ENCODE measurements around the gene ZBED5.
"Not testable (repeated sequence)": the region's sequence is repeated elsewhere in the genome, so short reads cannot be mapped to it uniquely, and the experiment has no call there.

Gene ZBED5

DNA sequence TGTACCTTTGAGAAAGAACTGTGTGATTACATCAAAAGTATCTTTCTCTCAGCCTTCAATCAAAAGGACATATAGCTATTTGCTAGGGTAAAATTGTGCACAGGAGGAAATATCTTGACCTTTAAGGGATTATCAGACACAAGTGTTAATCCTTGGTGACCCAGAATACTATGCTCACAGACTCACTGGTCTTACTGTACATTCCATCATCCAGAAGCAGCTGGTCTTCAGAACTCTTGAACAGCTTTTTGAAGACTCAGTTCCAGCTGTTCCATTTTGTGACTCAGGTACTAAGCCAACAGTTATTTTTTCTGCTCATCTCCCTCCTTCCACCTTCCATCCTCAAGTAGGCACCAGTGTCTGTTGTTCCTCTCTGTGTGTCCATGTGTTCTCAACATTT lies 19.8 kb downstream of the ZBED5 start:
- DNase-seq (ENCODE audit: low read depth) = no peak

DNA sequence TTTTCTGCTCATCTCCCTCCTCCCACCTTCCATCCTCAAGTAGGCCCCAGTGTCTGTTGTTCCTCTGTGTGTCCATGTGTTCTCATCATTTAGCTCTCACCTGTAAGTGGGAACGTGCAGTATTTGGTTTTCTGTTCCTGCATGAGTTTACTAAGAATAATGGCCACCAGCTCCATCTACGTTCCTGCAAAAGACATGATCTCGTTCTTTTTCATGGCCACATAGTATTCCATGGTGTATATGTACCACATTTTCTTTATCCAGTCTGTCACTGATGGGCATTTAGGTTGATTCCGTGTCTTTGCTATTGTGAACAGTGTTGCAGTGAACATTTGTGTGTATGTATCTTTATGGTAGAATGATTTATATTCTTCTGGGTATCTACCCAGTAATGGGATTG lies 21.0 kb downstream of the ZBED5 start:
- not testable (repeated sequence) for DNase-seq (ENCODE audit: low read depth)

DNA sequence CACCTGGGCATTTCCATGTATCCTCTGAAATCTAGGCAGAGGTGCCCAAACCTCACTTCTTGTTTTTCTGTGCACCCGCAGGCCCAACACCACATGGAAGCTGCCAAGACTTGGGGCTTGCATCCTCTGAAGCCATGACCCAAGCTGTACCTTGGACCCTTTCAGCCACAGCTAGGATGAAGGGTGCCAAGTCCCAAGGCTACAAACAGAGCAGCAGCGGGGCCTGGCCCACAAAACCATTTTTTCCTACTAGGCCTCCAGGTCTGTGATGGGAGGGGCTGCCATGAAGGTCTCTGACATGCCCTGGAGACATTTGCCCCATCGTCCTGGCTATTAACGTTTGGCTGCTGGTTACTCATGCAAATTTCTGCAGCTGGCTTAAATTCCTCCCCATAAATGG lies 28.7 kb downstream of the ZBED5 start:
- DNase-seq (ENCODE audit: low read depth) = no peak

DNA sequence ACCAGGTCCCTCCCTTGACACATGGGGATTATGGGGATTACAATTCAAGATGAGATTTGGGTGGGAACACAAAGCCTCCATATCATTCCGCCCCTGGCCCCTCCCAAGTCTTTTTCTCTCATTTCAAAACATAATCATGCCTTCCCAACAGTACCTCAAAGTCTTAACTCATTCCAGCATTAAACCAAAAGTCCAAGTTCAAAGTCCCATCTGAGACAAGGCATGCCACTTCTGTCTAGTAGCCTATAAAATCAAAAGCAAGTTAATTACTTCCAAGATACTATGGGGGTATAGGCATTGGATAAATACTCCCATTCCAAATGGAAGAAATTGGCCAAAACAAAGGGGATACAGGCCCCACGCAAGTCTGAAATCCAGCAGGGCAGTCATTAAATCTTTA lies 29.5 kb downstream of the ZBED5 start:
- DNase-seq (ENCODE audit: low read depth) = no peak

DNA sequence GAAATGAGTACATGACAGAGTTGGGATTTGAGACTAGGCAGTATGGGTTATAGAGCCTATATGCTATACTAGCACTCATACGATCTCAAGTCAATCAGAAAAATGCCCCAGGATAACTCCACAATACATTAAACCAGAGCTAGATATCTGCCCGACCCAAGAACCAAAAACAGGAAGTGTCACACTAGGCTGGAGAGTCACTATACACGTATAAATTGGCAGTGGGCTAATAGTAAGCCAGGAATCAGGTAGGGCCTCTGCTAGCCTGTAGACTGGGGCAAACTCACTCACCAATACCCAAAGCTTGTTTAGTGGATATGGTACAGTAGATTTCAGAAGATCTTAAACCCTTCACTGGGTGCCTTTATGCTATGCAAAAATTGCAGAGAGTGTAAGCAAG lies 33.0 kb downstream of the ZBED5 start:
- DNase-seq (ENCODE audit: low read depth) = no peak

DNA sequence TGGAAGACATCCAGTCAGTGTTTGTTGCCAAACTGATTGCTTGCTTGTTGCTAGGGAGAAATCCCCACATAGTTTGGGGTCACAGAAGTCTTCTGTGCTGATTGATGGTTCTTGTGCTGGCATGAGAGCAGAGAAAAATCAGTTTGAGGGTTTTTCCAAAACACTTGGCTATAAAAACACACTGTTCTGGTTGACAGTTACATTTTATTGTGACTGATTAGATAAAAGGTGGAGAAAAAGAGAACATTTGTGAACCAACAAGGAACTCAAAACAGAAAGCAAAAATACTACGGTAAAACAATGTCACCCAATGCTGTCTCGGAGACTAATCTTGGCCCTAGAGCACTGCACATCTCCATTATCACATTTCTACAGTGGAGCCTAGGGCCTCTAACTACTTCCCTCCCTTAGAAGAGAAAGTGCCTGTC lies 34.7 kb downstream of the ZBED5 start:
- DNase-seq (ENCODE audit: low read depth) = no peak

DNA sequence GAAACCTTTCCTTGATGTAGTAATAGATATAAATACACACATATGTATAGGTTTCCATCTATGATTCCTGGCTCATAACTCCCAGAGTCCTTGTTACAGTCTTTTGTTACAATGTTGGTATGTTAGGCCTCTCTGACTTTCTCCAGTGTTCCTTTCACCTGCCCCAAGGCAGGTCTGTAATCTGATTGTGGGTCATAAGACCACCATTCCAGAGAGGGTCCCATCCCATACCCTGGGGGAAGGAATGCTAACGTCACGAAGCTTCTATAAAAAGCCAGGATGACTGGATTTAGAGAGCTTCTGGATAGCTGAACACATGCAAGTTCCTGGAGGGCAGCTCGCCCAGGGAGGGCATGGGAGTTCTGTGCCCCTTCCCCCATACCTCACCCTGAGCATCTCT lies 35.4 kb downstream of the ZBED5 start:
- not testable (repeated sequence) for DNase-seq (ENCODE audit: low read depth)

DNA sequence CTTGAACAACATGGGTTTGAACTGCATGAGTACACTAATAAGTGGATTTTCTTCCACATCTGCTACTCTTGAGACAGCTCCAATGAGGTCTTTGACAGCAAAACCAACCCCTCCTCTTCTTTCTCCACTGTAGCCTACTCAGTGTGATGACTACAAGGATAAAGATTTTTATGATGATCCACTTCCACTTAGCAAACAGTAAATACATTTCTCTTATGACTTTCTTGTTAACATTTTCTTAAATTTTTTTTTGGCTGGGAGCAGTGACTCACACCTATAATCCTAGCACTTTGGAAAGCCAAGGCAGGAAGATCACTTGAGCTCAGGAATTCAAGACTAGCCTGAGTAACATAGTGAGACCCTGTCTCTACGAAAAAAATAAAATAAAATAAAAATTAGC lies 39.3 kb downstream of the ZBED5 start:
- peak; percentile 67 for DNase-seq (ENCODE audit: low read depth)

DNA sequence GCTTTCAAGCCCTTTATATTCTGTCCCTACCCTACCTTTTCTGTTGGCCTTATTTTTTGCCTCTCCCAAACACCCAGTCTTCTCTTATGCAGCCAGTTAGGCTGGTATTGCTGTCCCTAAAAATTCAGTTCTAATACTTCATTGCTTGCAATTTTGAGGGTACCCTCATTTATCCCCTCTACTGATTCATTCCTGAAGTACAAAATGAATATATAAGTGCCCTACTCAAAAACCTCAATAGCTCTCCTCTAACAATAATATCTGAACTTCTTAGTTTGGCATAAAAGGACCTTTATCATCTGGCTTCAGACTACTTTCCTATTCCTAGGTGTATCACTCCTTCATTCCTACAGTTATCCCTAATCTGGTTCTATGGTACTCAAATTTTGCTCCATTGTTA lies 43.9 kb downstream of the ZBED5 start:
- no peak for DNase-seq (ENCODE audit: low read depth)

DNA sequence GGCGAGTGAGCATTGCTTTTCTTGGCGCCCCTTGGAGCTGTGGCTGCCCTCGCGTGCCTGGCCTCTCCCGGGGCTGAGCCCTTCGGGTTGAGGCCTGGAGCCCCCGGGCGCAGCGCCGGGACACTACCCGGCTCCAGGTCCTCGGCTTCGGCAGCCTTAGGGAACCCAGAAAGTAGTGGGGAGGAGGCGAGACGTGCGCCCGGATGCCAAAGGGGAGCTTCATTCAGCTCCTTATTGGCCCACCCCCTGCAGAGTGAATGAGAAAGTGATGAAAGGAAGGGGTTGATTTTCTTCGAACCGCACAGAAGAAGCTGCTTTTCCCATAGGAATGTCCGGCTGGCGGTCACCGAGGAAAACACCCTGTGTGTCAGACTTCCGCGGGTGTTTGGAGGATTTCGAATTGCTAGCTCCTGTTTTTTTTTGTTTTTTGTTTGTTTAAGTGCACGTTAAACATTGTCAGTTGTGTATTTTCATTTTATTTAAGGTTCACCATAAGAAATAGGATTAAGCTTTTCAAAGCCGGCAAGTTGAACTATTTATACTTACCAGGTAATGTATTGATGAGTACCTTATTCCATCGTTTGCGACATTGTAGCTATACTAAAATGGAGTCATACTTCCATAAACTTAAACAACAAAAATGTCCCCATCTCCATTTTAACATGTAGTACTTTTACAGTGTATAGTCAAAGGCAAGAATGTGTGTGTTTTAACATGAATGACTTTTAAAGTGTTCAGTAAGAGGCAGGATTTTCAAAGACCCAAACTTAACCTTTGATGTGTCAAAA lies 48.3 kb downstream of the ZBED5 start:
- peak; percentile 39 for DNase-seq (ENCODE audit: low read depth)

DNA sequence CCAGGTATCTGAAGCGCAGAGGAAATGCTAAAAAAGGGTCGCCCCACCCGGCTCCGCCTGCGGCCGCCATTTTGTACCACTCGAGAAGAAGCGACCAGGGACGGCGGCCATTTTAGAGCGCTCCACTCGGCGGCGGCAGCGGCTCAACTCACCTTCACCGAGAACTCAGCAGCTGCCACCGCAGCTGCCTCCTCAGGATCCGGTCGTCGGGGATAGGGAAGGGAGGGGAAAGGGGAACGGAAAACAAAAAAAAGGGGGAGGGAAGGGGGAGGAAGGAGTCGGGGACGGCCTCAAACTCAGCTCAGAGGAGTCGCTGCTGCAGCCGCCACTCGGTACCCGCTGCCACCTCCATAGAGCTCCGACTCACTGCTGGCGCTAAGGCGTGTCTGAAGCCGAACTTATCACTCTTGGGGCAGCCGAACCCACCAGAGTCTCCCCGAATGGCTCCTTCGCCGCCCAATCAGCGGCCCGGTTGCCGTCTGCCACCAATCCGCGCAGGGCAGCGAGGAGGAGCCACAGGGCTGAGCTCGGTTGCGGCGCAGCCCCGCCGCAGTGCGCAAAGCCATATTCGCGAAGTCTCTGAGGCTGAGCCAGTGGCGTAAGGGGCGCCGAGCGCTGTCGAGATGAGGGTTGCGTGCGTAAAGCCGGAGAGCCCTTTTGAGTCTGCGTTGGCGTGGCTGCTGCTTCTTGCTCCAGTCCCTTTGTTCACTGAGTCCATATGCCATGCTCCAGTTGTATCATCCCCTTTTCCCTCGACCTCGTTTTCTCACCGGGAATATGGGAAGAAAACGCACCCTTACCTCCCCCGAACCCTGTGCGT lies 49.1 kb downstream of the ZBED5 start, which contains the start of gene EIF4G2:
Gene EIF4G2 (minus strand): TSS at position 374 of the 820 bp plus-strand sequence.
- DNase-seq (ENCODE audit: low read depth) = peak; percentile 98

DNA sequence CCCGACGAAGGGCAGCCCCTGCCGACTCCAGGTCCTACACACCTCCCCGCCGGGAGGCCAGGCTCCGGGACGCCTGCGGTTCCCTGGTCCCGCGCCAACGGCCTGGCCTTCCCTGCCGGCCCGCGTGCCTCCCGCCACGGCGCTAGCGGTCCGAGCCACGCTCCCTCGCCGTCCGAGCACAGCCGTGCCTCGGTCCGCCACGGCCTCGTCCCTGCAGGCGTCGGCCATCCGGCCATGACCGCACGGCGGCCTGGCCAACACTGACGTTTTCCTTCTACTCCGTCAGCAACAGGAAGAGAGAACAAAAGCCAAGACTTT lies 49.7 kb downstream of the ZBED5 start:
- no peak for DNase-seq (ENCODE audit: low read depth)

DNA sequence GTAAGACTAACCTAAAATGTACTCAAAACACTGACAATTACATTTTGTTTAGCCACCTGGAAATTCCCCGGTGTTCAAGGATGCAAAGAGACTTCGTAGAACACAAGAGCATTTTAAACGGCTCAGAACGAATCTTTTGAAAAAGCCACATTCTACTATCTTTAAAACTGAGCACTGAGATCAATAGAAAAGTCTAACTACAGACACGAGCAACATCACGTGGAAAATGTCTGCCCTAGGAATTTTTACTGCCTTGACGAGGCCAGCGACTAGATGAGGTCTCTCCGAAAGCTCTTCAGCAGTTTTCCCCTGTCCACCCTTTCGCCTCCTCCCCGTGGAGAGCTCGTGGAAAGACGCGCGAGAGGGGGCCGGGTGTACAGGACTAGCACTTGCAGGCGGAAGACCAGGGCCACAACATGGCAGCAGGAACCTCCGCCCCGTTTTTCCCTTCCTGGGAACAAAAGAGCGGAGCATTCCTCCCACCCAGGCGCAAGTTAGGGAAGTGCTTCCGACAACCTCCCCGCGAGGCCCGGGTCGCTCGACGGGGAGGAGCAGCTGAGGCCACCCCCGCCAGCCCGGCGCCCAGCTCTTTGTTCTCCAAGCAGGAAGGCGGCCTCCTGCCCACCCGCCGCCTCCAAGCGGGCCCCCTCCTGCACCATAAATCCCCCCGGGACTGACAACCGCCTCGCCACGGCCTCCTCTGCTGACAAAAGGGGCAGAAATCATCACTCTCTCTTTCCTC lies 50.2 kb downstream of the ZBED5 start:
- peak; percentile 25 for DNase-seq (ENCODE audit: low read depth)

DNA sequence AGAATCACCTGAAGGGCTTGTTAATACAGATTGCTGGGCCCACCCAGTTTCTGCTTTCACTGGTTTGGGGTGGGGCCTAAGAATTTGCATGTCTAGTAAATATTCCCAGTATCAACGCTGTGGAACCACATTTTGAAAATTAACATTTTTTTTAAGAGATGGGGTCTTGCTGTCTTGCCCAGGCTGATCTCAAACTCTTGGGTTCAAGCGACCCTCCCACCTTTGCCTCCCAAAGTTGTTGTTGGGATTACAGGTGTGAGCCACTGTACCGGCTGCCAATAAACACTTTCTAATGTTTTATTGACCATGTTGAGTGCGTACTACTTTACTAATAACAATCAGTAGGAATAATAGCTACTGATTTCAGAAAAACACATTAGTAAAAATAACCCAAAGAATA lies 51.6 kb downstream of the ZBED5 start:
- DNase-seq (ENCODE audit: low read depth) = no peak

DNA sequence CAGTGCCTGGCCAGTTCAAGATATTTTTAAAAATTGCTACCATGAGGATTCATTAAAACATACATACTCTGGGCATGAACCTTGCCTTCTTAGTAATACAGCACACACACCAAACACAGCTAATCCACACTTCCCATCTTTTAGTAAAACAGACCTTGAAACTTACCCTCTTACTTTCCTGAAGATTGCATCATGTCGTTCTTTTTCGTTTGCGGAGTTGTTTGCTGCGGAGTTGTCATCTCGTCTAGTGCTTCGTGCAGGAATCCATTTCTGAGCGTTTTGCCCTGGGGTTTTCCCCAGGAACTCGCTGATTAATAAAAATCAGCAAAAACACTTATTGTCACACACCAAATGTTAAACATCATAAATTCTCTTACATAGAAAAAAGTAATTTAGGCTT lies 52.1 kb downstream of the ZBED5 start:
- DNase-seq (ENCODE audit: low read depth) = no peak

DNA sequence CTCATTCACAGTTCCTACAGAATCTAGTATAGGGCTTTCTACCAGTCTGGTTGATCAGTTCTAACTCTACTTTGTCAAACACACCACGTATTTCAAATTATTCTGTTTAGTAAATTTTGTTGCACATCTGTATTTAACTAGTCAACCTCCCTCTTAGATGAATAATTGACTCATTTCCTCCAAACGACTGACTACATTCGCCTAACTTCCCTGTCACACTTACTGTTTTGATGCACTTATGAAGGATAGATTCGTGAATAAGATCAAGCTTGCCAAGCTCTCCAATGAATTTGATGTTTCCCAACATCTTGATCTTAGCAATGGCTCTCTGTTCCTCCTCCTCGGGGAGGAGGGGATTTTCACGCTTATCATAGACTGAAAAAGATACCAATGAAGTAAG lies 54.2 kb downstream of the ZBED5 start:
- DNase-seq (ENCODE audit: low read depth) = no peak

Measured in stromal cell of bone marrow (primary cell).